Neural progenitor cell (in vitro differentiated cells): ENCODE results near the gene MAF. TPM values are rescaled to one million over a fixed set of nuclear protein-coding genes. Genes with fewer than 3 reads are reported as not detected.

Source experiments
- DNase-seq: peaks from one replicate; pipeline ENCODE4 v3.0.0-alpha.2; 2016; ENCODE audit warnings: low spot score
- H2AFZ ChIP-seq: fragments of 200-600 bp; sonication (generic); replicated peaks from 2 replicates; pipeline ENCODE4 v1.6.1; 2016; ENCODE audit warnings: antibody characterized with exemption
- H3F3A ChIP-seq: fragments of 200-600 bp; sonication (generic); 2 replicates; pipeline ENCODE4 v1.6.1; 2016; ENCODE audit warnings: antibody characterized with exemption, low read depth
- H3K27ac ChIP-seq: fragments of 200-600 bp; sonication (generic); 2 replicates; pipeline ENCODE4 v1.5.1; 2016; ENCODE audit warnings: mild to moderate bottlenecking
- H3K27me3 ChIP-seq: fragments of 200-600 bp; sonication (generic); 2 replicates; pipeline ENCODE4 v1.6.1; 2016; ENCODE audit warnings: mild to moderate bottlenecking, moderate library complexity
- H3K36me3 ChIP-seq: fragments of 200-600 bp; sonication (generic); 2 replicates; pipeline ENCODE4 v1.5.1; 2016
- H3K4me1 ChIP-seq: fragments of 200-600 bp; sonication (generic); 2 replicates; pipeline ENCODE4 v1.6.1; 2016; ENCODE audit warnings: mixed run types
- H3K4me2 ChIP-seq: fragments of 200-600 bp; sonication (generic); 2 replicates; pipeline ENCODE4 v1.6.1; 2016
- H3K4me3 ChIP-seq: fragments of 200-600 bp; sonication (generic); 2 replicates; pipeline ENCODE4 v1.5.1; 2016
- H3K79me2 ChIP-seq: fragments of 200-600 bp; sonication (generic); 2 replicates; pipeline ENCODE4 v1.6.1; 2016; ENCODE audit warnings: low read depth
- H3K9ac ChIP-seq: fragments of 200-600 bp; sonication (generic); 2 replicates; pipeline ENCODE4 v1.6.1; 2016
- H3K9me3 ChIP-seq: fragments of 200-600 bp; sonication (generic); 2 replicates; pipeline ENCODE4 v1.5.1; 2016; ENCODE audit warnings: low read depth
- H4K20me1 ChIP-seq: fragments of 200-600 bp; sonication (generic); 2 replicates; pipeline ENCODE4 v1.6.1; 2016; ENCODE audit warnings: low read depth
- H3K27ac Mint-ChIP-seq: 3 replicates; pipeline ENCODE4 v1.8.0; 2021; ENCODE audit warnings: mixed read lengths
- H3K27me3 Mint-ChIP-seq: 2 replicates; pipeline ENCODE4 v1.8.0; 2022; ENCODE audit warnings: low read depth, mild to moderate bottlenecking, inconsistent platforms, moderate library complexity, mixed read lengths; ENCODE audit not compliant: insufficient read depth
- H3K36me3 Mint-ChIP-seq: 3 replicates; pipeline ENCODE4 v1.8.0; 2021; ENCODE audit warnings: mixed read lengths
- H3K4me1 Mint-ChIP-seq: 3 replicates; pipeline ENCODE4 v1.8.0; 2021; ENCODE audit warnings: mixed read lengths
- H3K4me3 Mint-ChIP-seq: 3 replicates; pipeline ENCODE4 v1.8.0; 2021; ENCODE audit warnings: mild to moderate bottlenecking, moderate library complexity, mixed read lengths
- H3K9me3 Mint-ChIP-seq: 3 replicates; pipeline ENCODE4 v1.8.0; 2020; ENCODE audit warnings: mixed read lengths
- CTCF ChIP-seq: fragments of 200-600 bp; sonication (generic); IDR thresholded peaks from 2 replicates; pipeline ENCODE4 v1.5.1; 2017; ENCODE audit warnings: antibody characterized with exemption, mild to moderate bottlenecking
- EZH2 ChIP-seq: fragments of 200-600 bp; sonication (generic); IDR thresholded peaks from 2 replicates; pipeline ENCODE4 v1.6.1; 2017; ENCODE audit warnings: antibody characterized with exemption, mild to moderate bottlenecking, moderate library complexity
- EZH2phosphoT487 ChIP-seq: fragments of 200-600 bp; sonication (generic); IDR thresholded peaks from 2 replicates; pipeline ENCODE4 v1.6.1; 2017; ENCODE audit warnings: antibody characterized with exemption
- total RNA-seq: library from RNA; depleted of rRNA; stranded (reverse); fragments of >200 nt; gene quantifications from 2 replicates; pipeline ENCODE4 v1.2.3, GENCODE V29; 2015; ENCODE audit warnings: low replicate concordance

MAF gene
- total RNA-seq, 1 donor from 2014 or later = 10.8 TPM

GRCh38 chr16:79618041-79618691 is 17.6 kb upstream of the MAF start:
- no peak overlapping the region for H3K4me2 ChIP-seq
- no peak for TF ChIP-seq CTCF
- no peak for TF ChIP-seq EZH2
- TF ChIP-seq EZH2phosphoT487 = no peak
- no peak for DNase-seq
- Mint-ChIP-seq H3K4me3 (no peak overlapping the region), H3K27ac (no peak overlapping the region), H3K4me1 (no peaks in the 10 kb centered on the region), H3K27me3 (peaks cover 2% of the 10 kb centered on the region), H3K9me3 (peaks cover 4% of the 10 kb centered on the region), H3K36me3 (no peaks in the 10 kb centered on the region)
- H3K79me2 ChIP-seq = no peaks in the 10 kb centered on the region
- no peaks in the 10 kb centered on the region for H3K4me1 ChIP-seq
- H3F3A ChIP-seq = no peaks in the 10 kb centered on the region
- H2AFZ ChIP-seq = no peak overlapping the region
- H3K4me3 ChIP-seq = no peak overlapping the region
- no peak overlapping the region for H3K27ac ChIP-seq
- H4K20me1 ChIP-seq = no peaks in the 10 kb centered on the region
- H3K9me3 ChIP-seq = no peaks in the 10 kb centered on the region
- no peaks in the 10 kb centered on the region for H3K36me3 ChIP-seq
- no peak overlapping the region for H3K9ac ChIP-seq
- no peaks in the 10 kb centered on the region for H3K27me3 ChIP-seq

- Histone ChIP-seq H3K79me2 (no peaks in the 10 kb centered on the region), H4K20me1 (no peaks in the 10 kb centered on the region), H3K9ac (no peak overlapping the region), H3K4me1 (no peaks in the 10 kb centered on the region), H3K4me2 (no peak overlapping the region), H3K27me3 (no peaks in the 10 kb centered on the region), H3K9me3 (no peaks in the 10 kb centered on the region), H3F3A (no peaks in the 10 kb centered on the region), H3K36me3 (no peaks in the 10 kb centered on the region), H3K27ac (no peak overlapping the region), H3K4me3 (no peak overlapping the region), H2AFZ (no peak overlapping the region)
- Mint-ChIP-seq H3K9me3 (no peaks in the 10 kb centered on the region), H3K4me1 (no peaks in the 10 kb centered on the region), H3K27ac (no peak overlapping the region), H3K4me3 (no peak overlapping the region), H3K36me3 (no peaks in the 10 kb centered on the region), H3K27me3 (peaks cover 3% of the 10 kb centered on the region)
- no peak for TF ChIP-seq EZH2
- no peak for TF ChIP-seq EZH2phosphoT487
- no peak for TF ChIP-seq CTCF
- no peak for DNase-seq
Observed at GRCh38 chr16:79613009-79613408, 12.5 kb upstream of the MAF start.

- TF ChIP-seq EZH2 (no peak), CTCF (no peak), EZH2phosphoT487 (no peak)
- no peaks in the 10 kb centered on the region for H4K20me1 ChIP-seq
- H3F3A ChIP-seq = no peaks in the 10 kb centered on the region
- H3K4me1 ChIP-seq = no peaks in the 10 kb centered on the region
- H3K27ac Mint-ChIP-seq = no peak overlapping the region
- no peak overlapping the region for H2AFZ ChIP-seq
- H3K27me3 Mint-ChIP-seq = peaks cover 3% of the 10 kb centered on the region
- no peaks in the 10 kb centered on the region for H3K4me1 Mint-ChIP-seq
- no peaks in the 10 kb centered on the region for H3K36me3 Mint-ChIP-seq
- no peak overlapping the region for H3K4me2 ChIP-seq
- no peak overlapping the region for H3K27ac ChIP-seq
- H3K9ac ChIP-seq = no peak overlapping the region
- H3K4me3 Mint-ChIP-seq = no peak overlapping the region
- no peaks in the 10 kb centered on the region for H3K27me3 ChIP-seq
- H3K9me3 Mint-ChIP-seq = no peaks in the 10 kb centered on the region
- DNase-seq = no peak
- H3K36me3 ChIP-seq = no peaks in the 10 kb centered on the region
- no peak overlapping the region for H3K4me3 ChIP-seq
- no peaks in the 10 kb centered on the region for H3K9me3 ChIP-seq
- H3K79me2 ChIP-seq = no peaks in the 10 kb centered on the region
Observed at GRCh38 chr16:79612207-79612606, 11.7 kb upstream of the MAF start.
